HG03045 (cell line): ENCODE results near the gene ZNF101.
A peak's percentile ranks its signal among the peaks of the same experiment; 100 is the strongest.

Experiments
- ATAC-seq: cut with Tn5 transposase; IDR thresholded peaks from one replicate; pipeline ENCODE4 v1.9.1; 2021; ENCODE audit warnings: mild to moderate bottlenecking, moderate library complexity; ENCODE audit not compliant: unreplicated experiment

The ZNF101 gene

DNA sequence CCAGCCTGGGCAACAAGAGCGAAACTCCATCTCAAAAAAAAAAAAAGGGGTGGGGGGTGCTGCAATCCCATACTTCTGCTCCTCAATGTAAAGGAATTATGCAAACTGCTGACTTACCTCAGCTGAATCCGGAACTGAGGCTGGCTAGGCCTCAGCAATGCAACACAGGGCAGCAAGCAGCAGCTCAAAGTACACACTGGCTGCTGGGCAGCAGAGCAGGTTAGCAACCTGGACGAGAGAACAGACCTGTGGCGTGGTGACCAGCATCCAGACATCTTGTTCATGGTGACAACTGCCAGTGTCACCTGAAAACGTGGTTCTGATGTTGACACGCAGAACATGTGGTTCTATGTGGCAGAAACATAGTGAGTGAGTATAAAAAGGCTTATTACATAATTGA, 36.2 kb downstream of the ZNF101 start:
- ATAC-seq: no peak

DNA sequence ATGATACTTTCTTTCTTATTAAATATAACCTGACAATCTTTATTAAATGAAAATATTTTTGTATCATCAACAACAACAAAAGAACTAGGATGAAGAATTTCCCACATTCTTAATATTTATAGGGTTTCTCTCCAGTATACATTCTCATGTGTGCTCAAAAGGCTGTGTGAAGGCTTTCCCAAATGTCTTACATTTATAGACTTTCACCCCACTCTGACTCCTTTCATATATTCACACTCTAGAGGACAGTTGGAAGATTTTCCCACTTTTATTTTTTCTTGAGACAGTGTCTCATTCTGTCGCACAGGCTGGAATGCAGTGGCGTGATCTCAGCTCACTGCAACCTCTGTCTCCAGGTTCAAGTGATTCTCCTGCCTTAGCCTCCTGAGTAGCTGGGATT, 41.9 kb downstream of the ZNF101 start:
- no peak for ATAC-seq

DNA sequence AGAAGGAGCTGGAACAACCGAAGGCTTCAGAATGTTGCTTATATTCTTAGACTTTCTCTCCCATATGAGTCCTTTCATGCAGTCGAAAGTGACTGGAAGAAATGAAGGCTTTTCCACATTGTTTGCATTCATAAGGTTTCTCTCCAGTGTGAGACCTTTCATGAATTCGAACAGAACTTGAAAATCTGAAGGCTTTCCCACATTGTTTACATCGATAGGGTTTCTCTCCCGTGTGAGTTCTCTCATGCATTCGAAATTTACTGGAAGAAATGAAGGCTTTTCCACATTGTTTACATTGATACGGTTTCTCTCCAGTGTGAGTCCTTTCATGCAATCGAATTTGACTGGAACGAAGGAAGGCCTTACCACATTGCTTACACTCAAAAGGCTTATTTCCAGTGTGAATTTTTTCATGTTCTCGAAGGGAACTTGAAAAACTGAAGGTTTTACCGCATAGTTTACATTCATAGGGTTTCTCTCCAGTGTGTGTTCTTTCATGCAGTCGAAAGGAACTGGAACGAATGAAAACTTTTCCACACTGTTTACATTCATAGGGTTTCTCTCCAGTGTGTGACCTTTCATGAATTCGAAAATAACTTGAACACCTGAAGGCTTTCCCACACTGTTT, 42.8 kb downstream of the ZNF101 start:
- ATAC-seq: no peak

DNA sequence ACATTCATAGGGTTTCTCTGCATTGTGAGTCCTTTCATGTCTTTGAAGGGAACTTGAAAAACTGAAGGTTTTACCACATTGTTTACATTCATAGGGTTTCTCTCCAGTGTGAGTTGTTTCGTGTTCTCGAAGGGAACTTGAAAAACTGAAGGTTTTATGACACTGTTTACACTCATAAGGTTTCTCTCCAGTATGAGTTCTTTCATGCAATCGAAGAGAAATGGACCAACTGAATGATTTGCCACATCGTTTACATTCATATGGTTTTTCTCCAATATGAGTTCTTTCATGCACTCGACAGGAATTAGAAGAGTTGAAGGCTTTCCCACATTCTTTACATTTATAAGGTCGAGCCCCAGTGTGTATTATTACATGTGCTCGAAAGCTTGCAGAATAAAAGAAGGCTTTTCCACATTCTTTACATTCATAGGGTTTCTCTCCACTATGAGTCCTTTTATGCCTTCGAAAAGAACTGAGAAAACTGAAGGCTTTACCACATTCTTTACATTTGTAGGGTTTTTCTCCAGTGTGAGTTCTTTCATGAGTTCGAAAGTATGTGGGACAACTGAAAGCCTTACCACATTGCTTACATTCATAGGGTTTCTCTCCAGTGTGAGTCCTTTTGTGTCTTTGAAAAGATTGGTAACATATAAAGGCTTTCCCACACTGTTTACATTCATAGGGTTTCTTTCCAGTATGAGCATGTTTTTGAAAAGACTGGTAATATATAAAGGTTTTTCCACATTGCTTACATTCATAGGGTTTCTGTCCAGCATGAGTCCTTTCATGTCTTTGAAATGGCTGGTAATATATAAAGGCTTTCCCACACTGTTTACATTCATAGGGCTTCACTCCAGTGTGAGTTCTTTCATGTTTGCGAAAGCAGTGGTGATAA, 43.5 kb downstream of the ZNF101 start:
- no peak for ATAC-seq

DNA sequence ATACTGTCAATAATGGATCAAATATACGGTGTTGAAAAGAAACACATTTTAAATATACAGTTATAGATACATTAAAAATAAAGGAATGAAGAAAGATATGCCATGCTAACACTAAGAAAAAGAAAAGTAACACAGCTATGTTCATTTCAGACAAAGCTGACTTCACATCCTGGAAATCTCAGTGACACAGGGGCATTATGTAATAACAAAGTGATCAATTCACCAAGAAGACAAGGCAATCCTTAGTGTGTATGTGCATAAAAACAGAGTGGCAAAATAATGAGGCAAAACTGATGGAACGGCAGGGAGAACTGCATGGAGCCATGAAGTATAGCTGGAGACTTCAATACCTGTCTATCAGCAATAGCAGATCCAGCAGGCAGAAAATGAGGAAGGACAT, 51.2 kb downstream of the ZNF101 start:
- ATAC-seq: no peak

DNA sequence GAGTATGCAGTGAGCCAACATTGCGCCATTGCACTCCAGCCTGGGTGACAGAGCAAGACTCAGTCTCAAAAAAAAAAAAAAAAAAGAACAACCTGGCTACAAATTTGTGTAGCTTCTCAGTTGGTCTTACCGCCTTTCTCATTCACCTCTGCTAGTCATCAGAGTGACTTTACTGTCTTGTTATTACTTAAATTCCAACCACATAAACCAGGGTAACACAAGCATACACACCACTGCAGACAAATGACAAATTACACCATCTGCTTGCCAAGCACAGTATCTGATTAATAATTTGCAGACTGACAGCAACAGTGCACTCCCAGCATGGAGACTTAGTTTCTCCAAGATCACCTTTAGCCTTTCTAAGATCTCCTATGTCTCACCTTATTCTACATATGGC, 53.3 kb downstream of the ZNF101 start:
- ATAC-seq: no peak

DNA sequence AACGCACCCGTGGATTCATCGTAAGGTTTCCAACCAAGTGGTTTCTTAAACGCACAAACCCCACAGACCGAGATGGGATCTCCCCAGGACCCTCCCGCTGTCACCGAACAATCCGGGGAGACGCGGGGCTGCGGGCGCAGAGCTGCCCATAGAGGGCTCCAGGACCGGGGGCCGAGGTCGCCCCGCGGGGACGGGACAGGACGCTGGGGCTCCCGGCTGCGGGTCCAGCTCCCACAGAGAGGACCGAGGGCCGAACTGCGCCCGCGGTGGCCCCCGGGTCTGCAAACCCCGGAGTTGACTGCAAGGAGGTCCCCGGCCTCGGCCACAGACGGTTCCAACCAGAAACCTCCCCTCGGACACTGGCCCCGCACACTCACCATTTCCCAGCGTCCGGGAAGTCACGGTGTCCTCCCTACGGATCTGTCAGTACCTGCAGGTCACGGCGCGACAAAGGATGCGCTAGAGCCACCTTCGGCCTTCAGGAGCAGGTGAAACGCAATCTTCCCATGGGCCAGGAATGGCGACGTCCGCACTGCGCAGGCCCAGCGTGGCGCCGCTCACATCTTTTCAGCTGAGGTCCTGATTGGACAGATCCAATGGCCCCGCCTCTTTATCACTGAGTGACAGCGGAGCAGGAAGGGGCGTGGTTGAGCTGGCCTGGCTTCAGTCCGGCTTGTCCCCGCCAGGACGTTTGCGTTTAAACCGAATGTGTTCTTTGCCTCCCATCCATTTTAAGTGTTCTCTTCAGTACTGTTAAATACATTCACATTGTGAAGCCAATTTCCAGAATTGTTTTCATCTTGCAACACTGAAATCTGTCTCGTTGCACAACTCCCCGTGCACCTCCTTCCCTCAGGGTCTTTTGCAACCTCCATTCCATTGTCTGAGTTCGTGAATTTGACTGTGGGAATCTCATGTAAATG, 64.2 kb downstream of the ZNF101 start, which contains the start of gene ZNF14:
Gene ZNF14, minus strand, starts transcription at position 534 of the 923 bp plus-strand sequence. Its CDS starts 154 bp downstream, at position 380.
- peak; percentile 98 for ATAC-seq
